ENCODE data around the gene SEMA5A.

SEMA5A gene

GRCh38 chr5:9233712-9234111 lies 312.2 kb downstream of the SEMA5A start:
- H3K4me1 ChIP-seq (ENCODE audit: control insufficient read depth, insufficient read depth, low read length) = no peaks in the 10 kb centered on the region
- no peak overlapping the region for H3K27ac ChIP-seq (ENCODE audit: extremely low read depth, low read depth, low read length)
- no peak overlapping the region for H3K4me3 ChIP-seq (ENCODE audit: low read depth, low read length)
- no peaks in the 10 kb centered on the region for H3K9me3 ChIP-seq (ENCODE audit: control insufficient read depth, insufficient read depth, low read depth, low read length)
- H3K36me3 ChIP-seq (ENCODE audit: control insufficient read depth in 2 of 2, insufficient read depth in 1 of 2, low read length in 2 of 2) = no peaks in the 10 kb centered on the region
- TF ChIP-seq IKZF3 (tag by site-specific recombination; IDR thresholded peaks at IDR 0.05) = no peak
- TF ChIP-seq HOXA7 (CRISPR knock-in tag; IDR thresholded peaks at IDR 0.05; ENCODE audit: borderline replicate concordance) = no peak
- no peak for TF ChIP-seq ZNF354C (tag by site-specific recombination; IDR thresholded peaks at IDR 0.05; ENCODE audit: borderline replicate concordance, low read depth)
- TF ChIP-seq ZSCAN30 (tag by site-specific recombination; IDR thresholded peaks at IDR 0.05) = no peak
- TF ChIP-seq ZNF311 (tag by site-specific recombination; IDR thresholded peaks at IDR 0.05; ENCODE audit: borderline replicate concordance) = no peak
- no peak for TF ChIP-seq ZNF664 (tag by site-specific recombination; IDR thresholded peaks at IDR 0.05)
- no peak for TF ChIP-seq ZNF777 (tag by site-specific recombination; IDR thresholded peaks at IDR 0.05; ENCODE audit: borderline replicate concordance)
- TF ChIP-seq ZNF121 (tag by site-specific recombination; IDR thresholded peaks at IDR 0.05) = no peak
- TF ChIP-seq ZNF350 (tag by site-specific recombination; IDR thresholded peaks at IDR 0.05) = no peak
- TF ChIP-seq ZBTB10 (tag by site-specific recombination; IDR thresholded peaks at IDR 0.05) = no peak
- TF ChIP-seq KLF7 (tag by site-specific recombination; IDR thresholded peaks at IDR 0.05; ENCODE audit: borderline replicate concordance) = no peak
- TF ChIP-seq ZNF239 (tag by site-specific recombination; IDR thresholded peaks at IDR 0.05) = no peak
- TF ChIP-seq KLF10 (tag by site-specific recombination; IDR thresholded peaks at IDR 0.05) = no peak
- no peak for TF ChIP-seq ZNF366 (tag by site-specific recombination; conservative IDR thresholded peaks at IDR 0.05)
- TF ChIP-seq ZNF280D (tag by site-specific recombination; IDR thresholded peaks at IDR 0.05) = no peak
- TF ChIP-seq ZNF140 (tag by site-specific recombination; IDR thresholded peaks at IDR 0.05) = no peak
- no peak for TF ChIP-seq SP2 (tag by site-specific recombination; IDR thresholded peaks at IDR 0.05)
- TF ChIP-seq PRDM1 (tag by site-specific recombination; IDR thresholded peaks at IDR 0.05) = no peak
- CTCF ChIA-PET = interaction anchor here (0.6 kb wide), 2 partner anchors 30 to 187 kb away, joined by 3 to 4 read pairs; no protein-coding TSS in a partner anchor
- POLR2A ChIA-PET = interaction anchor here (0.7 kb wide), 1 partner anchor 12 kb away, joined by 3 read pairs; no protein-coding TSS in a partner anchor

DNA sequence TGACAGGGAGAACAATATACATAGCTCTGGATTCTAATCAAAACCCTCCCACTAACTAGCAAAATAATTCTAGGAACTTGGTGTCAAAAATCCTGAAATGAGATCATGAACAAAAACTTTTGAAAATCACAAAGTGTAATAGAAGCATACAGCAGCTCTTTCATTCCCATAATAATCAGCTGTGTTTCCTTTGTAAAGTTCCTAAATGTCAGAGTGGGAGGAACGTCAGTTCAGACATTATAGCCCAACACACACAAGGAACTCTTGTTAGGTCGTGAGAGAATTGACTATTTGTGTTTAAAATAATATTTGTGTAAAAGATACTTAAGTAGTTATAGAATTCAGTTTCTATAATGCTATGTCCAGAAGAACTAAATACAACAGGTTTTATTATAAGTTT lies 312.8 kb downstream of the SEMA5A start:
- TF ChIP-seq ZNF248 (tag by site-specific recombination; IDR thresholded peaks at IDR 0.05) = no peak
- Histone ChIP-seq H3K36me3 (ENCODE audit: control insufficient read depth in 2 of 2, insufficient read depth in 1 of 2, low read length in 2 of 2) (no peaks in the 10 kb centered on the region), H3K9me3 (ENCODE audit: control insufficient read depth, insufficient read depth, low read depth, low read length) (no peaks in the 10 kb centered on the region), H3K27ac (ENCODE audit: extremely low read depth, low read depth, low read length) (no peak overlapping the region), H3K4me1 (ENCODE audit: control insufficient read depth, insufficient read depth, low read length) (no peaks in the 10 kb centered on the region), H3K4me3 (ENCODE audit: low read depth, low read length) (no peak overlapping the region)
- ChIA-PET CTCF (interaction anchor here (0.6 kb wide), 1 partner anchor 222 kb away, joined by 3 read pairs; no protein-coding TSS in a partner anchor), POLR2A (no interaction called here)
